Activated T-helper 2 cell treated with anti-CD3 and anti-CD28 coated beads, Interferon-gamma antibody, Interleukin-2, Interleukin-4, amounts not matched to agents 10 μg/mL and 5 μg/mL and 100 μg/mL, durations not matched to agents 14 hours and 24 hours and 36 hours (primary cell): Measurements from ENCODE around the gene CSGALNACT2. TPM values are rescaled to one million over a fixed set of nuclear protein-coding genes. Genes with fewer than 3 reads are reported as not detected.

Source experiments
- DNase-seq: peaks from one replicate; pipeline ENCODE4 v3.0.0; 2021; ENCODE audit warnings: low spot score
- H3K27ac Mint-ChIP-seq: one replicate; pipeline ENCODE4 v1.8.0; 2021; ENCODE audit warnings: mixed read lengths
- H3K27me3 Mint-ChIP-seq: one replicate; pipeline ENCODE4 v1.8.0; 2021; ENCODE audit warnings: low read depth, mixed read lengths
- H3K36me3 Mint-ChIP-seq: one replicate; pipeline ENCODE4 v1.8.0; 2021; ENCODE audit warnings: low read depth, mixed read lengths
- H3K4me1 Mint-ChIP-seq: one replicate; pipeline ENCODE4 v1.8.0; 2021; ENCODE audit warnings: low read depth, mixed read lengths
- H3K4me3 Mint-ChIP-seq: one replicate; pipeline ENCODE4 v1.8.0; 2021; ENCODE audit warnings: low read depth, mild to moderate bottlenecking, moderate library complexity, mixed read lengths
- H3K9me3 Mint-ChIP-seq: one replicate; pipeline ENCODE4 v1.8.0; 2021; ENCODE audit warnings: mixed read lengths
- intact Hi-C: fragments of 100-400 bp; cut with micrococcal nuclease; formaldehyde crosslinking; loops from one replicate; pipeline ENCODE4 v1.15.1; 2023
- total RNA-seq: library from RNA; stranded (reverse); gene quantifications from 2 replicates; pipeline ENCODE4 v1.2.3, GENCODE V29; 2022

The CSGALNACT2 gene
- total RNA-seq, 1 donor from 2014 or later = 25.2 TPM

DNA sequence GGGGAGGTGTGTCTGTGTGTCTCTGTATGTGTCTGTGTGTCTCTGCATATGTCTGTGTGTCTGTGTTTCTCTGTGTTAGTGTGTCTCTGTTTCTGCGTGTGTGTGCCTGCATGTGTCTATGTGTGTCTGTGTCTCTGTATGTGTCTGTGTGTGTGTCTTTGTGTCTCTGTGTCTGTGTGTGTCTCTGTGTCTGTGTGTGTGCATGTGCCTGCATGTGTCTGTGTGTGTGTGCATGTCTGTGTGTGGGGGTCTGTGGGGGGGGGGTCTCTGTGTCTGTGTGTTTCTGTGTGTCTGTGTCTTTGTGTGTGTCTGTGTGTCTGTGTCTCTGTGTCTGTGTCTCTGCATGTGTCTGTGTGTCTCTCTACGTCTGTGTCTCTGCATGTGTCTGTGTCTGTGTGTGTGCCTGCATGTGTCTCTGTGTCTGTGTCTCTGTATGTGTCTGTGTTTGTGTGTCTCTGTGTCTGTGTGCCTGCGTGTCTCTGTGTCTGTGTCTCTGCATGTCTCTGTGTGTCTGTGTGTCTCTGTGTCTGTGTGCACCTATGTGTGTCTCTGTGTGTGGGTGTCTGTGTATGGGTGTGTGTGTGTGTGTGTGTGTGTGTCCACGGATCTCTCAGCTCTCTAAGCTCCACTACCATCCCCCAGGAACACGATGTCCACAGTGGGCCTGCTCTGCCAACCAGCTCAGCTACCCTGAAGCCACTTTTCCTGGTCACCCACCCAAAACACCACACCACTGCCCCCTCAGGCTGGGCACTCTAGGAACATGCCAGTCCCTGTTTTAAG is 87.0 kb downstream of the CSGALNACT2 start:
- no peak for DNase-seq
- H3K4me1 Mint-ChIP-seq = peaks cover 22% of the 10 kb centered on the region
- no peaks in the 10 kb centered on the region for H3K9me3 Mint-ChIP-seq
- H3K27me3 Mint-ChIP-seq = peaks cover 38% of the 10 kb centered on the region
- H3K27ac Mint-ChIP-seq = no peak overlapping the region
- H3K4me3 Mint-ChIP-seq = no peak overlapping the region
- intact Hi-C loops = no loop called here
- no peaks in the 10 kb centered on the region for H3K36me3 Mint-ChIP-seq

DNA sequence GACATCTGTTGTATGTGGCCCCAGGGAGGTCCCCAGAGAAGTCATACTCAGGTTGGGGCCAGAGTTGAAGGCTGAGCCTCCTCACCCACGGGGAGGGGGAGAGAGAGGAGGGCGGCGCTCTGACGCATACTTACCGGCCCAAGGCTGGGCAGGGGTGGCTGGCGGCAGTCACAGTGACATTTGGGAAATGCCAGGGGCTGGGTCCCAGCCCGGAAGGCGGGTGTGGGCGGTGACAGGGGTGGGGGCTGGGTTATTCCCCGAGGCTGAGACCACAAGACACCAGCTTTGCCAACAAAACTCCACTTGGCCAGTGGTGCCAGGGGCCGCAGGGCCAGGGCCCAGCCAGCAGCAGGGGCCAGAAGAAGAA is 87.5 kb downstream of the CSGALNACT2 start:
- Mint-ChIP-seq H3K27ac (no peak overlapping the region), H3K27me3 (peaks cover 39% of the 10 kb centered on the region), H3K4me3 (no peak overlapping the region), H3K36me3 (no peaks in the 10 kb centered on the region), H3K9me3 (no peaks in the 10 kb centered on the region), H3K4me1 (peaks cover 23% of the 10 kb centered on the region)
- intact Hi-C loops = no loop called here
- no peak for DNase-seq

DNA sequence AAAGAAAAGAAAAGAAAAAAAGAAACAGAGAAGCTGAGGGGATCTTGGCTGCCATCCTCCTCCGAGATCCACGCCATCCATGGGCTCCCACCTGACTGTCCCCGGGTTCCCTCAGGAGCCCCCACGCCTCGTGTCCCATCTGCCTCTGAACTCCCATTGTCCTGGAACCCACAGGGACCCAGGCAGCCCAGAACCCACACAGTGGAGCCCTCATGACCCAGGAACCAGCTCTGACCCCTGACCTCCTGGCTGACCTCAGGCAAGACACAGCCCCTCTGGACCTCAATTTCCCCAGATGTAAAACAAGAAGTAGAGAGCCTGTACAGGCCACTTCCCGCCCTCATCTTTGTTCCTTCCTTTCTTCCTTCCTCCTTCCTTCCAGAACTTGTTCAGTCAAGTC is 88.2 kb downstream of the CSGALNACT2 start:
- intact Hi-C loops = no loop called here
- Mint-ChIP-seq H3K4me3 (no peak overlapping the region), H3K27me3 (peaks cover 44% of the 10 kb centered on the region), H3K27ac (no peak overlapping the region), H3K4me1 (peaks cover 28% of the 10 kb centered on the region), H3K36me3 (no peaks in the 10 kb centered on the region), H3K9me3 (no peaks in the 10 kb centered on the region)
- no peak for DNase-seq

DNA sequence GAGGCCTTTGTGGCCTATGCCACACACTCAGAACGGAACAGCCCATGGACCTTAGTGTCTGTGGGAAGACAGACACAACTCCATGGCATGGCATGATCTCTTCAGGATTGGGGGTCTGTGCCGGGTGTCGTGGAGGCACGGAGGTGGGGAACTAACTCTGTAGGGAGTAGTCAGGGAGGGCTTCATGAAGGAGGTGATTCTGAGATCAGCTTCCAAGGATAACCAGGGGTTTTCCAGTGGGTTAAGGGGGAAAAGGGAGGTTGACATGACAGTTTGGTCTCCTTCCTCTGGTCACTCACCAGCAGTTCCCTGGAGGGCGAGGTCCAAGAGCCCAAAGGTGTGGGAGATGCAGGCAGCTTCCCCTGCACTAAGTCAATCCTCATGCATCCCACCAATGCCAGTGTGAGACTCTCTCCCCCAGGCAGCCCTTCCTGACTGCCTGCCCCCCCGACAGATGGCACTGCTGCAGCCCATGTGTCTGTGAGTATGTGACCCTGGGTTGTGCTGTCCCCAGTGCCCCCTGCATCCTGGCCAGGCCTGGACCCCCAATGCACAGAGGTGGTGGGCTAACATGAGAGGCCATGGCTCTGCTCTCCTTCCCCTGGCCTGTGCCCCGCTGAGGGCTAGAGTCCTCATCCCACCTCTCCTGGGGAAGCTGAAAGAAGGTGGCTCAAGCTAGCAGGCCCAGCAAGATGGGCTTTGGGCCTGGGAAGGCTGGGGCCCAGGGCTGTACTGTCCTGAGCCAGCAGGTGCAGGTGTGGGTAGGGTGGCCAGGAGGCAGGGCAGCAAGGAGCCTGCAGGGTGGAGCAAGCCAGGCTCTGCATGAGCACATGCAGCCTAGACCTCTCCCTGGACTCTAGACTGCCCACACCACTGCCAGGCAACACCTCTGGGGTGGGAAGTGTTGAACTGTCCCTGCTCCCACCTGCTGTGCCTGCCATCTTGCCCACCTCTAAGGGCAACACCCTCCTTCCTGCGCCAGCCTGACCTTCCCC is 88.9 kb downstream of the CSGALNACT2 start:
- Mint-ChIP-seq H3K4me1 (peaks cover 31% of the 10 kb centered on the region), H3K27ac (no peak overlapping the region)

DNA sequence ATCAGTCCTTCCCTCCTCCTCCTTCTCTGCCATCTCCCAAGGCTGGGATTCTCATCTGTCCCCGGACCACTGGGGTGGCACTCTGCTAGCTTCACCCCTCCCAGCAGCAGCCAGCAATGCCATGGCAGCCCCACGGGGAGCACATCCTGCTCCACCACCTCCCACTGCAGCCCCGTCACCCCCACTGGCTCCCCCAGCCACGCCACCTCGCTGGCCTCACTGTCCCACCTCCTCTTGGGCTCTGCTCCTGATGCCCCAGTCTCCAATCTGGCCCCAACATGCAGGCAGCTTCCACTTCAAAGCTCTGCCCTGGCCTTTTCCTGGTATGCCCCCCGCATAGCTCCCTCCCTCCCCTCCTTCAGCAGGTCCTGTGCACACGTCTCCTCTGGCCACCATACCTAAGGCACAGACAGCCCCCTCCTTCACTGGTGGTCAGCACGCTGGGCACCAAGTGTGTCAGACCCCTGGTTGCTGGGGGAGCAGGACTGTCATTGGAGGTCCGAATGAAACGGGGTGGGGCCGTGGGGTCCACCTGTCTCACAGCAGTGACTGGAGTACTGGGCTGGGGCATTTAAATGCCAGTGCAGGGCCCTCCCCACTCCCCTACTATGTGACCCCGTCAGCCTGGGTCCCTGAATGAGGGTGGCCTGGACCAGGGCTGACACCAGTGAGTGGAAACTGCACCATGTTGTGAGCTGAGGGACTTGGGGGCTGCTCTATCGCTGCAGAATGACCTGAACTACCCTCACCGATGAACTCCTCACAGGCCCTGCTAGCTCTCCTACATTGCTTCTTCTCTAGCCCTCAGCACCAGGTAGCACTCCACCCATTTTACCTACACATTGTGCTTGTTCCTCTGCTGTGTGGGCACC is 89.9 kb downstream of the CSGALNACT2 start:
- H3K27ac Mint-ChIP-seq = no peak overlapping the region
- H3K9me3 Mint-ChIP-seq = no peaks in the 10 kb centered on the region
- peaks cover 45% of the 10 kb centered on the region for H3K27me3 Mint-ChIP-seq
- H3K4me3 Mint-ChIP-seq = peak overlapping the region; percentile 66
- DNase-seq = no peak
- intact Hi-C loops = no loop called here
- peaks cover 31% of the 10 kb centered on the region for H3K4me1 Mint-ChIP-seq
- H3K36me3 Mint-ChIP-seq = no peaks in the 10 kb centered on the region

More for the DNA sequence above, 88.9 kb downstream of the CSGALNACT2 start:
- no peak for DNase-seq
- intact Hi-C loops = no loop called here
- Mint-ChIP-seq H3K36me3 (no peaks in the 10 kb centered on the region), H3K27me3 (peaks cover 46% of the 10 kb centered on the region), H3K4me3 (no peak overlapping the region), H3K9me3 (no peaks in the 10 kb centered on the region)

DNA sequence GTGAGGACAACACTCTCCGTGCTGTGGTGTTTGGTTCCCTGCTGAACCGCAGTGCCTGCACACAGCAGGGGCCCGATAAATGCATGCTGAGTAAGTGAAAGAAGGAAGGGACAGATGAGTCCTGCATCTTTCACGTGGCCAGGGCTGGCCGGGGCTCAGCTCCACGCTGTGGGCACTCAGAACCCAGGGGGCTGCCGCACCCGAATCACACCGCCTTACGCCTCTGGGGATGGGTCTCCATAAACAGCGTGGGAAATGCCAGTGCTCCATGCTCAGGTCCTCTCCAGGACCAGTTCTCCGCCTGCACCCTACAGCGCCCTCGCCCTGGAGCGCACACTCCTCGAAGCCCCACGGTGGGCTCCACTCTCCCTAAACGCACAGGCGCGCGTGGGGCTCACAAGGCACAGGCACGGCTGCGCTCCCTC is 90.5 kb downstream of the CSGALNACT2 start:
- Mint-ChIP-seq H3K36me3 (no peaks in the 10 kb centered on the region), H3K9me3 (no peaks in the 10 kb centered on the region), H3K4me3 (peak overlapping the region; percentile 66), H3K27me3 (peaks cover 44% of the 10 kb centered on the region), H3K27ac (no peak overlapping the region), H3K4me1 (peaks cover 31% of the 10 kb centered on the region)
- no peak for DNase-seq
- intact Hi-C loops = loop anchor here (1.0 kb wide), 2 partner anchors 23 to 120 kb away; no protein-coding TSS in a partner anchor

DNA sequence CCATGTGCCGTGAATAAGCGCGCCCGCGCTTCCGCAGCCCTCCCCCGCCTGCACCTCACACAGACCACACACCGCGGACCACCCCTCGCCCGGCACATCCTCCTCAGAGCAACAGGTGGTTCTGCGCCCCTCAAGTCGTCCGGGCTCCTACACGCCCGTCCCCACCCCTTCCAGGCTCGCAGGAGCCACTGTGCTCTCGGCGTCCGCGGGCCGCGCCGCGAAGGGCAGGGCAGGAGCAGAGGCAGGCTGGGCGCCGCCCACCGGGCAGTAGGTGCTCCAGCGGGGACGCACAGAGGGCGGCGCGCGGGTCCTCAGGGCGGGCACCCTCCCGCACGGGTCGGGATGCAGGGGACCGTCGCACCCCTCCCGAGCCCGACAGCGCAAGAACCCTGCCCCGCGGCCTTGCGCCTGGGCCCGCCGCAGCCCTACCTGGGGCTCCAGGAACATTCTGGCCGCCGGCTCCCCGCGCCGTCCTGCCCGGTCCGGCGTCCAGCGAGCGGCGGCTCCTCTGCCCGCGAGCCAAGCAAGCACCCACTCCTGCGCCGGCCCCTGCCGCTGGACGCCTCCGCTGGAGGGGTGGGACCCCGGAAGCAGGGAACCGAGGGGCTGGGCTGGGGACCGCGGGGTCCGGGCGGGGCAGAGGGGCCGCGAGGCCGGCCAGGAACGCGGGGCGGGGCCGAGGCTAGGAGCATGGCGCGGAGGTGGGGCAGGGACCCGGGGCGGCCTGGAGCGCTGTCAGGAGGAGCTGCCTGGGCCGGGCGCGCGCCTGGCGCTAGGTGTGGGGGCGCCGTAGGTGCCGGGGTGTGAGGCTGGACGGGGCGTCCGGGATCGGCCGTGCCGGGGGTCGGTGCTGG is 91.2 kb downstream of the CSGALNACT2 start:
- intact Hi-C loops = loop anchor here (1.0 kb wide), 2 partner anchors 24 to 119 kb away; no protein-coding TSS in a partner anchor
- Mint-ChIP-seq H3K27ac (no peak overlapping the region), H3K36me3 (no peaks in the 10 kb centered on the region)

DNA sequence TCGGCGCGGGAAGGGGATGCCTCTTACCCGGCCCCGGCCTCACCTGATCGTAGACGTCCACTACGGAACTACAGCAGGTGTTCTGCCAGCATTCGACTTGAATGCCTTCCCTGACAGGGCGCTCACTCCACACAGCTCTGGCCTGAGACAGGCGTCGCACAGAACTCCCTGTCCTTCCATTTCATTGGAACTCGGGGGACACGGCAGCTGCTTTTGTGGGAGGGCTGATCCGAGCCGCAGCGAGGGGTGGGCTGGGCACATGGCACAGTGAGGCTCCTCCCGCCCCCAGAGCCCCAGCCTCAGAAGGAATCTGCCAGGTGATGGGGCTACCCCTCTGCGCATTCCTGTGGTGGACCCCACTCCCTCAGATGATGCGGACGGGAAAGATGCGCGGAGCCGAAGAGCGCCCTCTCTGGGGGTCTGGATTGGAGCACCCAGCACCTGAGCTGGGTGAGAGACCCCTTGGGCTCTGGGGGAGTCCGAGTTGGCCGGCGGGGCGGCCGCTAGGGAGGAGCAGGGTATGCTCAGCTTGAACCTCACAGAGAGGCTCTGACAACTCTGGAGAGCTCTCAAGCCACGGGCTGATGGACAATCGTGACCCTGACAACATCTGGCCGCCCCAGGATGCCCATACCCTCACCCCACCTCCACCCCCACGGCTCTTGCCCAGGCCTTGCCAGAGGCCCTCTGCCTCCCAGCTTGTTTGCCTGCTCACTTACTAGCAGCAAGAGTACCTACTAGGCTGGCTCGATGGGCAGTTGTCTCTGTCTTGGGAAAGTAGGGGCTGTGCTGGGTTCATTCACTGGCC is 92.1 kb downstream of the CSGALNACT2 start:
- Mint-ChIP-seq H3K27me3 (peaks cover 37% of the 10 kb centered on the region), H3K4me3 (peak overlapping the region; percentile 33), H3K27ac (no peak overlapping the region), H3K4me1 (peaks cover 26% of the 10 kb centered on the region), H3K36me3 (no peaks in the 10 kb centered on the region), H3K9me3 (no peaks in the 10 kb centered on the region)
- intact Hi-C loops = no loop called here
- DNase-seq = no peak

More for the DNA sequence above, 91.2 kb downstream of the CSGALNACT2 start:
- no peak for DNase-seq
- H3K4me3 Mint-ChIP-seq = peak overlapping the region; percentile 66
- H3K4me1 Mint-ChIP-seq = peaks cover 31% of the 10 kb centered on the region
- H3K9me3 Mint-ChIP-seq = no peaks in the 10 kb centered on the region
- H3K27me3 Mint-ChIP-seq = peaks cover 42% of the 10 kb centered on the region

DNA sequence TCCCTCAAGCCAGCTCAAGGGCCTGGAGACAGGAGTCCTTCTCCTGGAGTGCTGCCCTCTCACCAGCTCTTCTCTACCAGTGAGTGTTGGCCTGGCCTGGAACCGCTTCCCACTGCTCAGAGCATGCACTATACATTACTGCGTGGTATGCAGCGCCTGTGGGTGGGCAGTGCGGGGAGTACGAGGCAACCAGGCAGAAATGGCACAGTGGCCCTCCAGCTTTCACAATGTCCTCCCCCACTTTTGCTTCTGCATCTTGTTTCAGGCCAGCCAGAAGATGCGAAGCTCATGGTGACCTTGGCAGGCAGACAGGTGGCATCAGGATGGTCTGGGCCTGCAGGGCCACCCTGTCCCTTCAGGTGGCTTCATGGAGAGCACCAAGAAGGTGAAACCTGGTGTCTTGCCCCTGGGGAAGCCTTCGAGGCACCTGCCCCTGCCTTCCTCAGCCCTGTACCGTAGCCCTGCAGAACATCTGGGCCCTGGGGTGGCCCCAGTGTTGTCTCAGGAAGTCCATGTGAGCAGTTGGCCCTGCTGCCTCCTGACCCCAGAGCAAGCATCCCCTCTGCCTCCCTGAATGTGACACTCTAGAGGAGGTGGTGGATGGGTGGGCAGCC is 92.8 kb downstream of the CSGALNACT2 start:
- Mint-ChIP-seq H3K4me3 (peak overlapping the region; percentile 33), H3K27me3 (peaks cover 37% of the 10 kb centered on the region), H3K36me3 (no peaks in the 10 kb centered on the region), H3K9me3 (no peaks in the 10 kb centered on the region), H3K4me1 (peaks cover 22% of the 10 kb centered on the region), H3K27ac (no peak overlapping the region)
- DNase-seq = no peak
- intact Hi-C loops = no loop called here

DNA sequence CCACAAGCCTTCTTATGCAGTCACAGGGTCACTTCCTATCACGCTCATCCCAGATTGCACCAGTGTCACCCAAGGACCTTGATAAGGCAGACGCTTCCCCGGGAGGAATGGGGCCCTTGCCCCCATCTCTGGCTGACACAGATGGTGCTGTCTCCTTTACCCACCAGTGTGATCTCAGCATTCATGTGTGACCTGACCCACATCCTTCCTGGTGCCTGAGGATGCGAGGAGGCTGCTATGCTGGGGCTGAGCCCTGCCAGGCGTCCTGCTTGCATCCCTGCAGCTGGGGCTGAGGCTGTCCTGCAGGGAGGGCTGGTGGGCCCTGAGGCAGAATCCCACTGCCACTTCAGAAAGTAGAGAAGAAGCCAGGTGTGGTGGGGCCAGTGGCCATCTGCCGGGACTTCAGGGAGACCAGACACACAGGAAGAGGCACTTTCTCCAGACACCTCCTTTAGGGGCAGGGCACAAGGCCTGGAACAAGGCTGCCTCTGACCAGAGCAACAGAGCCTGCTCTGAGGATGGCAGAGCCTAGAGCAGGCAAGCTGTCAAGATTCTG is 93.4 kb downstream of the CSGALNACT2 start:
- Mint-ChIP-seq H3K36me3 (no peaks in the 10 kb centered on the region), H3K9me3 (no peaks in the 10 kb centered on the region), H3K27ac (no peak overlapping the region), H3K4me1 (peaks cover 19% of the 10 kb centered on the region), H3K4me3 (peak overlapping the region; percentile 7), H3K27me3 (peaks cover 34% of the 10 kb centered on the region)
- DNase-seq = no peak
- intact Hi-C loops = no loop called here
